SK-N-SH treated with all-trans-retinoic acid at 6 μM for 48 hours (cell line): Measurements from ENCODE around the gene PLPP2.
"Not testable (repeated sequence)": the region's sequence is repeated elsewhere in the genome, so short reads cannot be mapped to it uniquely, and the experiment has no call there.

Experiments
- ATAC-seq: fragments of 200-7000 bp; cut with Tn5 transposase; 3 replicates; pipeline ENCODE4 v1.9.1; 2020; ENCODE audit warnings: mild to moderate bottlenecking, moderate library complexity
- ARNTL ChIP-seq: fragments of 450-650 bp; formaldehyde crosslinking; IDR thresholded peaks from 2 replicates; pipeline ENCODE4 v1.5.0; 2020; ENCODE audit warnings: low read depth, mild to moderate bottlenecking, moderate library complexity, borderline replicate concordance
- BACH2 ChIP-seq: fragments of 250-450 bp; sonication (Bioruptor Pico); IDR thresholded peaks from 2 replicates; pipeline ENCODE4 v1.9.0; 2021; ENCODE audit warnings: mild to moderate bottlenecking, borderline replicate concordance
- CSDC2 ChIP-seq: fragments of 250-450 bp; sonication (Bioruptor Pico); IDR thresholded peaks from 2 replicates; pipeline ENCODE4 v1.5.0; 2020; ENCODE audit warnings: mild to moderate bottlenecking, moderate library complexity
- CSRNP3 ChIP-seq: fragments of 250-450 bp; sonication (Bioruptor Pico); IDR thresholded peaks from 2 replicates; pipeline ENCODE4 v1.5.1; 2021; ENCODE audit warnings: mild to moderate bottlenecking, moderate library complexity
- ESRRG ChIP-seq: fragments of 250-450 bp; sonication (Bioruptor Pico); IDR thresholded peaks from 2 replicates; pipeline ENCODE4 v1.6.1; 2021; ENCODE audit warnings: mild to moderate bottlenecking
- GLIS3 ChIP-seq: fragments of 250-450 bp; sonication (Bioruptor Pico); IDR thresholded peaks from 2 replicates; pipeline ENCODE4 v1.5.0; 2020; ENCODE audit warnings: mild to moderate bottlenecking, moderate library complexity
- ISL1 ChIP-seq: fragments of 250-450 bp; sonication (Bioruptor Pico); IDR thresholded peaks from 2 replicates; pipeline ENCODE4 v2.1.2; 2022; ENCODE audit warnings: mild to moderate bottlenecking, moderate library complexity
- OSR1 ChIP-seq: fragments of 250-450 bp; sonication (Bioruptor Pico); IDR thresholded peaks from 2 replicates; pipeline ENCODE4 v1.8.0; 2022; ENCODE audit warnings: moderate library complexity, mild to moderate bottlenecking, inconsistent platforms
- POU6F1 ChIP-seq: fragments of 250-450 bp; sonication (Bioruptor Pico); IDR thresholded peaks from 2 replicates; pipeline ENCODE4 v1.8.0; 2021; ENCODE audit warnings: low read depth, mild to moderate bottlenecking, moderate library complexity, borderline replicate concordance
- PPARA ChIP-seq: fragments of 250-450 bp; sonication (Bioruptor Pico); IDR thresholded peaks from 2 replicates; pipeline ENCODE4 v1.5.0; 2020; ENCODE audit warnings: mild to moderate bottlenecking, borderline replicate concordance
- SNAI2 ChIP-seq: fragments of 250-450 bp; sonication (Bioruptor Pico); IDR thresholded peaks from 2 replicates; pipeline ENCODE4 v1.5.0; 2020; ENCODE audit warnings: mild to moderate bottlenecking, moderate library complexity
- TCF4 ChIP-seq: fragments of 250-450 bp; sonication (Bioruptor Pico); IDR thresholded peaks from 2 replicates; pipeline ENCODE4 v1.8.0; 2021; ENCODE audit warnings: mild to moderate bottlenecking, moderate library complexity, borderline replicate concordance
- TOX ChIP-seq: fragments of 250-450 bp; sonication (Bioruptor Pico); IDR thresholded peaks from 2 replicates; pipeline ENCODE4 v1.8.0; 2021; ENCODE audit warnings: mild to moderate bottlenecking, moderate library complexity, borderline replicate concordance
- ZC3H10 ChIP-seq: fragments of 250-450 bp; sonication (Bioruptor Pico); IDR thresholded peaks from 2 replicates; pipeline ENCODE4 v1.5.1; 2021; ENCODE audit warnings: mild to moderate bottlenecking, moderate library complexity
- ZFP3 ChIP-seq: fragments of 250-450 bp; sonication (Bioruptor Pico); IDR thresholded peaks from 2 replicates; pipeline ENCODE4 v1.5.0; 2020; ENCODE audit warnings: mild to moderate bottlenecking, moderate library complexity
- ZFP30 ChIP-seq: fragments of 450-650 bp; formaldehyde crosslinking; IDR thresholded peaks from 2 replicates; pipeline ENCODE4 v1.5.0; 2022; ENCODE audit warnings: mild to moderate bottlenecking, moderate library complexity
- ZNF565 ChIP-seq: fragments of 450-650 bp; formaldehyde crosslinking; conservative IDR thresholded peaks from 2 replicates; pipeline ENCODE4 v1.5.0; 2020; ENCODE audit warnings: low read depth, mild to moderate bottlenecking, moderate library complexity
- ZNF8 ChIP-seq: fragments of 450-650 bp; formaldehyde crosslinking; IDR thresholded peaks from 2 replicates; pipeline ENCODE4 v1.5.0; 2020; ENCODE audit warnings: mild to moderate bottlenecking, moderate library complexity
- TF ChIP-seq, protein P1 (sequence below): fragments of 250-450 bp; sonication (Bioruptor Pico); IDR thresholded peaks from 2 replicates; pipeline ENCODE4 v1.5.1; 2020; ENCODE audit warnings: low read depth, mild to moderate bottlenecking, moderate library complexity

Gene PLPP2

DNA sequence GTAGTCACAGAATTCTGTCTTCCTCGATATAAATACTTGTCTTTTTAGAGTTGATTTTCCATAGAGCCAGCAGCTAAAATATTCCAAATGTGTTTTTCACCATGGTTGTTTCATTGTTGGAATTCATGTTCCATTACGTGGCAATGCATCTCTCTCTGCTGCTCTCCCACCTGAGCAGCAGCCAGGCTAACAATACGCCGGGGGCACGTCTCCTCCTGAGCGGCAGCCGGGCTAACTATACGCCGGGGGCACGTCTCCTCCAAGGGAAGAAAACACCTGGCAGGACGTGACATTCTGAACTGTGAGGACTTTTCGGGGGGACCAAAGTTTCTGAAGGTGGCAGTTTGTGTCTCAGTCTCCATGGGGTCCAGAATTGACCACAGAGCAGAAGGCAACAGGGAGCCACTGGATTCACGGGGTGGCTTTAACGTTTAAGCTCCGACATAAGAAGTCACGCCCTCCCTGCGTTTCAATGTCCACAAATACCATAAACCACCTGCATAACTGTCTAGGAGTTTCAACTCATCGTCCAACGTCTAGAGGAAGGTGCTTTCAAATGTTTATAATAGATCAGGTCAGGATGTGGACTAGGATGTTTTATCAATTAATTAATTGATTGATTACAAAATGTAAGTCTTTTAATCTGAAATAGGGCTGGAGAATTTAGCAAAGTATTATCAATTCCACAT is 15.1 kb downstream of the PLPP2 start:
- no peak for TF ChIP-seq ZNF565 (CRISPR knock-in tag)
- no peak for TF ChIP-seq SNAI2 (CRISPR knock-in tag)
- no peak for TF ChIP-seq ZC3H10
- TF ChIP-seq ARNTL (CRISPR knock-in tag), result no peak
- TF ChIP-seq ZNF8 (CRISPR knock-in tag), result no peak
- no peak for TF ChIP-seq ZFP3
- no peak for TF ChIP-seq CSDC2 (CRISPR knock-in tag)
- TF ChIP-seq BACH2, result no peak
- TF ChIP-seq TOX, result no peak
- no peak for TF ChIP-seq OSR1 (CRISPR knock-in tag)
- TF ChIP-seq, all 23 proteins: peak for 0
- ATAC-seq, result no peak

GRCh38 chr19:275000-275399 is 16.2 kb downstream of the PLPP2 start:
- no peak for TF ChIP-seq GLIS3
- no peak for TF ChIP-seq TCF4 (CRISPR knock-in tag)
- TF ChIP-seq ARNTL (CRISPR knock-in tag), result no peak
- no peak for TF ChIP-seq PPARA (CRISPR knock-in tag)
- TF ChIP-seq CSRNP3 (CRISPR knock-in tag), result no peak
- no peak for TF ChIP-seq ISL1 (CRISPR knock-in tag)
- TF ChIP-seq ZNF565 (CRISPR knock-in tag), result no peak
- TF ChIP-seq, protein P1, sequence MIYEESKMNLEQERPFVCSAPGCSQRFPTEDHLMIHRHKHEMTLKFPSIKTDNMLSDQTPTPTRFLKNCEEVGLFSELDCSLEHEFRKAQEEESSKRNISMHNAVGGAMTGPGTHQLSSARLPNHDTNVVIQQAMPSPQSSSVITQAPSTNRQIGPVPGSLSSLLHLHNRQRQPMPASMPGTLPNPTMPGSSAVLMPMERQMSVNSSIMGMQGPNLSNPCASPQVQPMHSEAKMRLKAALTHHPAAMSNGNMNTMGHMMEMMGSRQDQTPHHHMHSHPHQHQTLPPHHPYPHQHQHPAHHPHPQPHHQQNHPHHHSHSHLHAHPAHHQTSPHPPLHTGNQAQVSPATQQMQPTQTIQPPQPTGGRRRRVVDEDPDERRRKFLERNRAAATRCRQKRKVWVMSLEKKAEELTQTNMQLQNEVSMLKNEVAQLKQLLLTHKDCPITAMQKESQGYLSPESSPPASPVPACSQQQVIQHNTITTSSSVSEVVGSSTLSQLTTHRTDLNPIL (CRISPR knock-in tag), result no peak
- no peak for TF ChIP-seq BACH2
- no peak for TF ChIP-seq ZC3H10
- no peak for TF ChIP-seq ESRRG (CRISPR knock-in tag)
- ATAC-seq, result no peak

DNA sequence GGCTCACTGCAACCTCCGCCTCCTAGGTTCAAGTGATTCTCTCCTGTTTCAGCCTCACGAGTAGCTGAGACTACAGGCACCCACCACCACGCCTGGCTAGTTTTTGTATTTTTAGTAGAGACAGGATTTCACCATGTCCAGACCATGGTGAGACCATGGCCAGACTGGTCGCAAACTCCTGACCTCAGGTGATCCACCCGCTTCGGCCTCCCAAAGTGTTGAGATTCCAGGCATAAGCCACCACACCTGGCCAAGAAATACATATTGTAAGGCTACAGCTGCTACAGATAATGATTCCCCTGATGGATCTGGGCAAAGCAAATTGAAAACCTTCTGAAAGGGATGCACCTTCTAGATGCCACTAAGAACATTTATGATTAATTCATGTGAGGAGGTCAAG is 17.8 kb downstream of the PLPP2 start:
- ATAC-seq, result no peak
- TF ChIP-seq ZC3H10, result no peak
- no peak for TF ChIP-seq TCF4 (CRISPR knock-in tag)
- TF ChIP-seq ARNTL (CRISPR knock-in tag), result no peak

DNA sequence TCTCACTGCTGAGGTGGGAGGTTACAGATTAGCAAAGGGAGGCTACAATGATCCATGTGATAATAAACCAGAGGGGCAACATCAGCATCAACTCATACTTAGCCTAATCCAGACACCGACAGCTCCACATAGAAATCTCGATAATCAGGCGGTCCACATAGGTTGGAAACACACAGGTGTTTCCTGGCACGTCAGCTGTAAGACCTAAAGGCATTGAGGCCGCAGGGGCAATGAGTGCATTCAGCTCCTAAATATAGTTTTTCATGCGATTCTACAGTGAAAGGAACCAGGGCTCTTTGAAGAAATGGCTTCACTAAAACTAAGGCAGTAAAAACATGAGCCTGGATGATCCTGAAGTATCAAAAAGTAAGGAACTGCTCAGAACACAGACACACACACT is 19.3 kb downstream of the PLPP2 start:
- TF ChIP-seq CSRNP3 (CRISPR knock-in tag), result no peak
- TF ChIP-seq TOX, result no peak
- no peak for TF ChIP-seq GLIS3
- TF ChIP-seq ZFP30 (CRISPR knock-in tag), result no peak
- TF ChIP-seq ZC3H10, result no peak
- ATAC-seq, result no peak

DNA sequence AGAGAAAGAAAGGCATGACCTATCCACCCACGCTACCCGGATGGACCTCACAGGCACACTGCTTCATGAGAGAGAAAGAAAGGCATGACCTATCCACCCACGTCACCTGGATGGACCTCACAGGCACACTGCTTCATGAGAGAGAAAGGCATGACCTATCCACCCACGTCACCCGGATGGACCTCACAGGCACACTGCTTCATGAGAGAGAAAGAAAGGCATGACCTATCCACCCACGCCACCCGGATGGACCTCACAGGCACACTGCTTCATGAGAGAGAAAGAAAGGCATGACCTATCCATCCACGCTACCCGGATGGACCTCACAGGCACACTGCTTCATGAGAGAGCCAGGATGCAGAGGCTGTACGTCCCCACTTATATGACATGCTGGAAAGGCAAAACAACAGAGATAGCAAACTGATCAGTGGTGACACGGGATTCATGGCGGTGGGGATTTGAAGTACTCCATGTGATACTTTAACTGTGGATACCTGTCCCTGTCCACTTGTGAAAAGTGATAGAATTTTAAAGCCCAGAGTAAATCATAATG is 20.4 kb downstream of the PLPP2 start:
- ATAC-seq, result not testable (repeated sequence)

GRCh38 chr19:269241-269640 is 22.0 kb downstream of the PLPP2 start:
- ATAC-seq, result no peak
- TF ChIP-seq TOX (no peak), GLIS3 (no peak), POU6F1 (no peak), ZFP30 (CRISPR knock-in tag) (no peak), ISL1 (CRISPR knock-in tag) (no peak), ZFP3 (no peak), CSDC2 (CRISPR knock-in tag) (no peak), TCF4 (CRISPR knock-in tag) (no peak), CSRNP3 (CRISPR knock-in tag) (no peak)
- TF ChIP-seq, protein P1 (CRISPR knock-in tag), result no peak
